Gastrocnemius medialis (tissue), 4 donors: Measurements from ENCODE around the gene TMEM89. TPM values are rescaled to one million over a fixed set of nuclear protein-coding genes. Genes with fewer than 3 reads are reported as not detected.

Experiments used
- ATAC-seq, 2 donors: fragments of 150-250 bp; one replicate each; pipeline ENCODE4 v1.9.1; 2016
- DNase-seq, 2 donors: peaks; one replicate each; pipeline ENCODE4 v3.0.0-alpha.2; 2019
- H3K27ac ChIP-seq, 4 donors: fragments of 200-600 bp; sonication (generic); 1 replicate in 1 of 4; 2 replicates in 3 of 4; pipeline ENCODE4 v1.5.1; 2016 to 2018; ENCODE audit warnings: mild to moderate bottlenecking in 2 of 4, moderate library complexity in 1 of 4
- H3K27me3 ChIP-seq, 3 donors: fragments of 200-600 bp; sonication (generic) in 2 of 3; 1 replicate in 1 of 3; 2 replicates in 2 of 3; pipeline versions ENCODE4 v1.5.1 to v1.6.0; 2016 to 2019; ENCODE audit warnings: mild to moderate bottlenecking in 1 of 3, moderate library complexity in 1 of 3
- H3K36me3 ChIP-seq, 2 donors: fragments of 200-600 bp; sonication (generic) in 1 of 2; one replicate each; pipeline ENCODE4 v1.5.1; 2017 to 2018
- H3K4me1 ChIP-seq, 2 donors: fragments of 200-600 bp; sonication (generic) in 1 of 2; one replicate each; pipeline ENCODE4 v1.5.1; 2016 to 2017; ENCODE audit warnings: mild to moderate bottlenecking in 2 of 2
- H3K4me3 ChIP-seq, 4 donors: fragments of 200-600 bp; sonication (generic) in 3 of 4; 1 replicate in 1 of 4; 2 replicates in 3 of 4; pipeline ENCODE4 v1.5.1; 2016 to 2019; ENCODE audit warnings: mild to moderate bottlenecking in 2 of 4
- H3K9me3 ChIP-seq, 3 donors: fragments of 200-600 bp; sonication (generic) in 2 of 3; 1 replicate in 1 of 3; 2 replicates in 2 of 3; pipeline ENCODE4 v1.5.1; 2016 to 2019
- CTCF ChIP-seq, 5 experiments: fragments of 450-650 bp in 3 of 5; fragments of 200-600 bp in 2 of 5; sonication (generic) in 2 of 5; IDR thresholded peaks in 4 of 5; conservative IDR thresholded peaks in 1 of 5; 1 replicate in 4 of 5; 2 replicates in 1 of 5; pipeline ENCODE4 v1.5.1; 2016 to 2019; ENCODE audit warnings: antibody characterized with exemption in 5 of 5, mild to moderate bottlenecking in 3 of 5, moderate library complexity in 3 of 5
- POLR2A ChIP-seq, 2 donors: fragments of 450-650 bp; IDR thresholded peaks; one replicate each; pipeline ENCODE4 v1.6.1; 2017; ENCODE audit warnings: antibody characterized with exemption in 2 of 2, mild to moderate bottlenecking in 2 of 2, moderate library complexity in 2 of 2
- in situ Hi-C, 4 donors: fragments of 200-750 bp; cut with MboI; loops; one replicate each; pipeline versions ENCODE4 v1.15.0 to v1.8.0; 2017; ENCODE audit warnings: low sequenced_read_pairs in 4 of 4
- intact Hi-C: fragments of 100-400 bp; cut with DNase I; formaldehyde crosslinking; loops from one replicate; pipeline ENCODE4 v1.15.1; 2023; ENCODE audit warnings: low total_unique reads
- total RNA-seq, 4 donors: library from RNA; depleted of rRNA; stranded (reverse); fragments of >200 nt; gene quantifications; one replicate each; pipeline versions ENCODE4 v1.1.0 to v1.2.3, GENCODE V29; 2016

TMEM89 gene
- total RNA-seq, 4 donors from 2014 or later: not detected

DNA sequence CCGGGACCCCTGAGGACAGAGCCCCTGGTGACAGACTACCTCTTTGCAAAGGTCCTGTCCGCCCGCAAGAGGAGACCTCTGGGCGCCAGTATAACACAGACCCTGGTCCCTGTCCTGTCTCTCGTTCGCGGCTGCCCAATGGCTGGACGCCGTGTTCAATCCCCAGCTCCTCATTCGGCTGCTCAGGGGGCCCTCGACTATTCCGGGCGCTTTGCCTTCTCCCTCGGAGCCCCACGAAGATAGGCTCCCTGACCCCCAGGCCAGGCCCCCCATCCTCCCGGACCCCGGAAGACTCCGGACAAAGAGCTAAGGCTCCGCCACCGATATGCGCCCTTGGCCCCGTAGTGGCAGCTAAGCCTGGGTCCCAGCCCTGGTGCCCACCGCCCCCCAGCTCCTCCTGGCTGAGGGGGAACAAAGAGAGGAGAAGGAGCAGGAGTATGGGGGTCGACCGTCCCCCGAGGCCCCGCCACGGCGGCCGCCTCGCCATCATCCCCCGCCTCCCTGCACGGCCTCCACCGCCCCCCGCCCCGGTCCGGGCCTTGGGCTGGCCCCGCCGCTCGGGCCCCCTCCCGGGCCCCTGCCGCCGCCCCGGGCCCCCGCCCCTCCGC lies 40.7 kb upstream of the TMEM89 start:
- ATAC-seq (no peak), DNase-seq (no peak)
- no peak for TF ChIP-seq POLR2A (IDR thresholded peaks at IDR 0.05)
- no peak for TF ChIP-seq CTCF (IDR thresholded peaks at IDR 0.05 in 4 of 5, conservative IDR thresholded peaks at IDR 0.05 in 1 of 5)
- intact Hi-C loops (no loop called here), in situ Hi-C loops (no loop called here)
- Histone ChIP-seq H3K27me3 (peaks cover 26 to 35% (median 35%) of the 10 kb centered on the region in 3 donors), H3K27ac (no peak overlapping the region), H3K4me3 (no peak overlapping the region), H3K4me1 (peaks cover 5 to 21% of the 10 kb centered on the region in 2 donors), H3K9me3 (no peaks in the 10 kb centered on the region), H3K36me3 (no peaks in the 10 kb centered on the region)

DNA sequence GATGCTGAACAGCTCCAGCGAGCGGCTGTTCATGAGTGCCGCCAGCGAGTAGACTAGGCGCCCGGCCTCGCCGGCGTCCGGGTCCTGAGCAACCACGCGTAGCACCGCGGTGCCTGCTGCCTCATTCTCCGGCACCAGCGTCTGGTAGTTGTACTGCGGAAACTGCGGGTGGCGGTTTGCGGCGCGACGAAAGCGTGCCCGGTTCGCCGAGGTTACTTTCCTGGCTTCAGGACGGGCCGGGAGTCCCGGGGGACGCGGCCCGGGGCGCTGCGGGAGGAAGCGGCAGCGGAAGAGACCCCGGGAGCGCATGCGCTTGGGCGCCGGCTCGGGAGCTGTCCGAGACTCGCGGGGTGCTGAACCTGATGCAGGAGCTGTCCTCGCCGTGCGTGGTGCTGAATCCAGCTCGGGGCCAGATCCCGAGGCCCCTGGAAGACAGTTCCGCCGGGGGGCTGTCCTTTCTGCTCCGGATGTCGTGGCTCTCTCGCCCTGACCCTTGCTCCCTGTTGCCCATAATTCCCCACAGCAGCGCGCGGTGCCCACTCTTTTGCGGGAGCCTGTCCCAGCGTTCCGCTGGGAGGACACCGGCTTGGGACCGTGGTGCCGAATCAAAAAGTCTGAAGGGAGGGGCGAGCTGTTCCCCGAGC lies 40.1 kb upstream of the TMEM89 start:
- Histone ChIP-seq H3K36me3 (no peaks in the 10 kb centered on the region), H3K4me3 (peak overlapping the region; percentile 25 to 43 (median 38)), H3K27me3 (peaks cover 26 to 35% (median 35%) of the 10 kb centered on the region in 3 donors), H3K4me1 (peaks cover 5 to 25% of the 10 kb centered on the region in 2 donors), H3K27ac (no peak overlapping the region), H3K9me3 (no peaks in the 10 kb centered on the region)
- no peak for TF ChIP-seq CTCF (IDR thresholded peaks at IDR 0.05 in 4 of 5, conservative IDR thresholded peaks at IDR 0.05 in 1 of 5)
- TF ChIP-seq POLR2A (IDR thresholded peaks at IDR 0.05): no peak
- in situ Hi-C loops: no loop called here
- intact Hi-C loops: no loop called here
- ATAC-seq: peak in 1 of 2 donors; percentile 54
- DNase-seq: peak in 1 of 2 donors; percentile 24

DNA sequence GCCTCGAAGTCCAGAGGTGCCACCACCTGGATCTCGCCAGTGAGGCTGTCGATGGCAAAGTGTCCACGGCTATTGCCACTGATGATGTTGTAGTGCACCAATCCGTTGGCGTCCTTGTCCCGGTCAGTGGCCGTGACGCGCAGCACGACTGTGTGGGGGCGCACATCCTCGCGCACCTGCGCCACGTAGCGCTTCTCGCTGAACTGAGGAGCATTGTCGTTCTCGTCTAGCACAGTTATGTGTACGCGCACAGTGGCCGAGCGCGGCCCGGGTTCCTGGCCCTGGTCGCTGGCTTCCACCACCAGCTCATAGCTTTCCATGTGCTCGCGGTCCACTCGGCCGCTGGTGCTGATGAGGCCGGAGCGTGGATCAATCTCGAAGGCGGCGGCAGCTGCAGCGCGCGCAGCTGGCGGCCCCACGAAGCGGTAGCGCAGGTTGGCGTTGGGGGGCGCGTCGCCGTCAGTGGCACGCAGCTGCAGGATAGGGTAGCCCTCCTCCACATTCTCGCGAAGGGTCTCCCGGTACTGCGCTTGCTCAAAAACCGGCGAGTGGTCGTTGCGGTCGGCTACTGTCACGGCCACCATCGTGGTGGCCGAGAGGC lies 39.3 kb upstream of the TMEM89 start:
- in situ Hi-C loops (no loop called here), intact Hi-C loops (no loop called here)
- no peak overlapping the region for H3K27ac ChIP-seq
- DNase-seq: no peak
- H3K36me3 ChIP-seq: no peaks in the 10 kb centered on the region
- H3K4me1 ChIP-seq: peaks cover 5 to 27% of the 10 kb centered on the region in 2 donors
- H3K9me3 ChIP-seq: no peaks in the 10 kb centered on the region
- no peak for ATAC-seq
- H3K27me3 ChIP-seq: peaks cover 26 to 35% (median 35%) of the 10 kb centered on the region in 3 donors
- peak overlapping the region in 2 of 4 donors; percentile 34 to 43 for H3K4me3 ChIP-seq
- no peak for TF ChIP-seq CTCF (IDR thresholded peaks at IDR 0.05 in 4 of 5, conservative IDR thresholded peaks at IDR 0.05 in 1 of 5)
- no peak for TF ChIP-seq POLR2A (IDR thresholded peaks at IDR 0.05)

GRCh38 chr3:48656841-48657281 lies 35.3 kb upstream of the TMEM89 start:
- no peaks in the 10 kb centered on the region for H3K36me3 ChIP-seq
- TF ChIP-seq CTCF (IDR thresholded peaks at IDR 0.05 in 4 of 5, conservative IDR thresholded peaks at IDR 0.05 in 1 of 5) (no peak), POLR2A (IDR thresholded peaks at IDR 0.05) (no peak)

More at GRCh38 chr3:48656841-48657281, 35.3 kb upstream of the TMEM89 start:
- no peak for ATAC-seq
- H3K27ac ChIP-seq: peak overlapping the region; percentile 35 to 84 (median 62)
- H3K4me3 ChIP-seq: peak overlapping the region; percentile 56 to 89 (median 64)
- no peaks in the 10 kb centered on the region for H3K9me3 ChIP-seq
- H3K4me1 ChIP-seq: peaks cover 0 to 16% of the 10 kb centered on the region in 2 donors
- in situ Hi-C loops (no loop called here), intact Hi-C loops (loop anchor here (1.0 kb wide), 1 partner anchor 22 kb away; the partner anchor contains the start of gene SLC26A6)
- H3K27me3 ChIP-seq: peaks cover 3 to 13% (median 10%) of the 10 kb centered on the region in 3 donors
- no peak for DNase-seq
